NOMO-1 treated with DMSO at 0.1 percent for 48 hours (cell line): ENCODE data around the gene HOXA7.

Experiments
- DNase-seq: peaks from one replicate; lab custom pipeline; 2025; ENCODE audit not compliant: unreplicated experiment; lab: John Stamatoyannopoulos, UW

HOXA7 gene

GRCh38 chr7:27109466-27110185, 46.8 kb downstream of the HOXA7 start:
- DNase-seq = no peak

GRCh38 chr7:27108390-27109127, 47.9 kb downstream of the HOXA7 start:
- DNase-seq = no peak

- DNase-seq = no peak
Observed at GRCh38 chr7:27107391-27108381, 48.8 kb downstream of the HOXA7 start.

DNA sequence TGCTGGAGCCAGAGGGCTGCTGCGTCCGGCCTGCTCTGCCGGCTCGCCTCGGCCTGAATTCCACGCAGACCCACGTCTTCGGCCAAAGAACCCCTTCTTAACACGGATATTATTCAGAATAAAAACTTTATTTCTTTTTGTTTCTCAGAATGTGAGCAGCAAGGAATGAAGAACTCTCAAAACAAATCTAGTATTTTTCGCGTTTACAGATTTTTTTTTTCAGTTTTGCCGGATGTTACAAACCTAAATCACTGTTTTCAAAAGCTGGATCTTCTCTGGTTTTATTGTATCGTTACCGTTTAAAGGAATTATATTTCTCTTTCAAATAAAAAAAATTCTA, 49.6 kb downstream of the HOXA7 start:
- no peak for DNase-seq

- no peak for DNase-seq
Observed at GRCh38 chr7:27106181-27106900, 50.1 kb downstream of the HOXA7 start.

GRCh38 chr7:27105301-27106031, 51.0 kb downstream of the HOXA7 start:
- no peak for DNase-seq

DNA sequence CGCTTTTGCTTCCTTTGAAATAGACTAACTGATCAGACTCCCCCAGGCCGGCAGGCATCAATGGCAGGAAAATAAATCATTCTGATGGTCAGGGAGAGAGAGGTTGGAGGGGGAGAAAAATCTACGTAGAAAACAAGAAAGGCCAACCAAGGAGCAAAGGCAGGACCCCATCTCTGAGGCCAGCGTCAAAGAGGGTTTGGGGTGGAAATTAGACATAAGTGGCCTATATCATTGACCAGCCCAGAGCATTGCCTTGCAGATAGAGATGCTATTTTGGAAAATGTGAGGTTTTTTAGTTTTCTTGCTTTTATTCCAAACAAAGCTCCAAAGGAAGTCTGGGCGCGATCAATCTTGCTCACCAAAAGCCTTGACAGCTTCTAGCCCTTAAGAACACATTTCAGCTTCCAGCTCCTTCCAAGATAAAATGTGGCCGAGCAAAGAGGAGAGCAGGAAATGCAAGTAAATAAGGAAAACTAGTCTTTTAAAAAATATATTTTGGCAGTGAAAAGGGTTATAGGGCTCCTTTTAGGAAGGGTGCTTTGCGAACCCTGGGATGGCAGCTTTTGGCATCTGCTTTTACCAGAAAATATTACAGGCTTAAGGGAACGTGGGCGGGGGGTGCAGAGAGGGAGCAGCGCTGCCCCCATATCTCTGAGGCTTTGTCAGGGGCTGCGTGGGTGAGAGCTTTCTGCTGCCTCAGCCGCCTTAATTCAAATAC, 52.0 kb downstream of the HOXA7 start:
- DNase-seq = no peak
